Left hindlimb (tissue), 1 donor: ENCODE measurements around the gene TMEM229B.

Source experiments
- DNase-seq: peaks from one replicate; pipeline ENCODE4 v3.0.0-alpha.2; 2018

Gene TMEM229B

DNA sequence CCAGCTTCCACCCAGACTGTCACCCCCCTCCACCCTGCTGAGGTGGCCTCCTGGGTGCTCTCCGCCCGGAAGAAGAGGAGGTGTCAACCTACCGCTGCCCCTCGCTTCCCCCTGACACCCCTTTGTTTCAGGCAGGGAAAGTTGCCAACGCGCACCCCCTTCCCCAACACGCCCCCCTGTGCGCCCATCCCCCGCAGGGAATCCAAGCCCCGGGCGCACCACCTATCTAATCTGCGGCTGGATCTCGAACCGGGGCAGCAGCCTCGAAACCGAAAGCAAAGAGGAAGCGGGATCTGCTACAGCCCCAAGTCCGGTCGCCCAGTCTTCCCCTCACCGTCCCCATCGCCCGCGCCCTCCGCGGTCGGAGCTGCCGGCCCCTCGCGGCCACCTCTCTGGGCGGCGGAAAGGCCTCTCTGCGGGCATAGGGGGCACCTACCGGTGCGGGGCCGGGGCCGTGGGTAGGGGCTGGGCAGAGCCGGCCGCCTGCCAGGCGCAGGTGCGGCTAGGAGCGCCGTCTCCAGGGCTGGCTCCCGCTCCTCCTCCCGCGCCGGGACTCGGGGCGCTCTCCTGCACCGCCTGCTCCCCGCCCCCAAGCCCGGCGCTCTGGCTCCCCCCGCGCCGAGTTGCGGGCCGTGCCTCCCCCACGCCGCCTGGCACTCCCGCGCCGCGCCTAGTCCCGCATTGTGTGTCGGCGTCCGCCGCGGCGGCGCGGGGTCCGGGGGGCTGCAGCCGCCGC, 26.3 kb upstream of the TMEM229B start:
- peak; percentile 45 for DNase-seq

DNA sequence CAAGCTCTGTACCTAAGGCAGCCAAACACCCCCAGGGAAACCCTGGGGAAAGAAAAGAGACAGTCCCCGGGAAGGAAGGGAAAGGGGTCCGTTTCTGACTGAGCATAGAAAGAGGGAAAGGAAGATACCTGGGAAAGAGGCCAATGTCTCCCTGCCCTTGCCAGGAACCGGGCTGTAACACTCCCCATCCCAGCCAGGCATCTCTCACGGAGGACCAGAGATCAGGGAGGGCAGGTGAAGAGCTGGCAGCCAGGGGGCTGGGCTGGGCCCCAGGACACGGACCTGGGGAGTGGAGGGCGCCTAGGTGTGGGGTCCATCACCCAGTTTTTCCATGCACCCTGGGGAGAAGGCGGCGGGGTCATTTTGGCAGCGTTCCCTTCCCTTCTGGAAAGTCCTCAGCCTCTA, 25.7 kb upstream of the TMEM229B start:
- peak; percentile 47 for DNase-seq

- DNase-seq, result no peak
Measured at GRCh38 chr14:67513631-67514108, 25.1 kb upstream of the TMEM229B start.

DNA sequence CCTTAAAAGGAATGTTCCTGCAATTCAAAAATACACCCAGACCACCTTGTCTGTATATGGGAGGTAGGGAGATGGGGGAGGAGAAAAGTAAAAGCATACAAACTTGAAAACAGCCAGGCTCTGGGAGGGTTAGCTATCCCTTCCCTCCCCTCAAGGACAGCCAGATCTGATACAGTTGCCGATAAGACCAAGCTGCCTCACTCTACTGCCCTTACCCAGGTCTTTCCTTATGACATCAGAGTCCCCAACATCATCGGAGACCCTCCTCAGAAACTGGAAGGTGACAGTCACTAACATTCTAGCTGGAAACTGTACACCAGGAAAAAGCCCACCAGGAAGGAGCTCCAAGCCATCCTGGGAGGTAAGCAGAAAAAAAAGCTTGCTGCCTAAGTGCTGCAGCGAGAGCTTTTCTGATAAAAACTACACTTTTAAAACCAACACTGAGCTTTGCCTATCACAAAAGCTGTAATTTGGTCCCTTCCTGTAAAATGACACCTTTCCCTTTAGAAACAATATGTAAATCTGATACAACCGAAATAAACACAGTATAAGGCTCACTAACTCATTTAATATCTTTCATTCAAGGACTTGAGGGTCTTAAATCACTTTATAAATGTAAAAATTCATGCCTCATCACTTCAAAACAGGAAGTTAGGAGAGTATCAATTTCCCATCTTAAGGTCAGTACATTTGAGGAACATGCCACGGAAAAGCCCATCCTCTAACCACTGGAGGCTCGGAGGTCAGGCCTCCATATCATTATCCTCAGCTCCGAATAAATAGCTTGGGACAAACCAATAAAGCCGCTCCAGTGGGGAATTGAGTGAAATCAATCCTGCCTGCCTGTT, 24.2 kb upstream of the TMEM229B start:
- no peak for DNase-seq

DNA sequence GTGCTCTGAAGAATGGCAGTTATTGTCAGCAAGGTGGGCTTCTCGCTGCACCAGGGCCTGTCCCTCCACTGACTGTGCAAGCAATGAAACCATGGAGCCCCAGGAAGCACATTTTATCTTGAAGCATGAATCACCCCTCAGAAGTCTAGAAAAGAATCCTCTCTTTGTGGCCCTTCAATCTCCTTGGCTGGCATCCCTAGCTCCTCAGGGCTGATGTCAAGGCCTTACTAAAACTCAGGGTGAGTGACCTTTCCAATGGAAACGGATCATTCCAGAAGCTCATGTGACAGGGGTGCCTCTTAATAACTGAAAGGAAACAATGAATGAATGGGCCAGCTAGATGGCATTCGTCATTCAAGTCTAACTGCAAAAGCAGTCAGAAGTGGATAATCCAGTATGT, 22.3 kb upstream of the TMEM229B start:
- DNase-seq, result no peak

DNA sequence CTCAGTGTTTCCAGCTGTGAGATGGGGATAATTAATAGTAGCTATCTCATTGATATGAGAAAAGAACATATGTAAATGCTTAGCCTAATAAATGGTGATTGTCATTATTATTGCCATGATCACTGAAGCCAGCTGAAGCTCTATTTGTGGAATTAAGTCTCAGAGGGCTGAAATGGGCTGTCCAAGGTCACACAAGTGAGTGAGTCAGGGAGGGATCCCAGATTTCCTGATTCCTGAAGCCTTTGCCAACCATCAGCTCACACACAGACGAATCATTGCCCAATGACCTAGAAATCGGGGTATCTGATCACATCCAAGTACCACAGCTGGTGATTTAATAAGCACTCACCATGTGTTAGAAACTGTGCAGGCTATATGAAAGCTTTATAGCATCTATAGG, 21.6 kb upstream of the TMEM229B start:
- no peak for DNase-seq

DNA sequence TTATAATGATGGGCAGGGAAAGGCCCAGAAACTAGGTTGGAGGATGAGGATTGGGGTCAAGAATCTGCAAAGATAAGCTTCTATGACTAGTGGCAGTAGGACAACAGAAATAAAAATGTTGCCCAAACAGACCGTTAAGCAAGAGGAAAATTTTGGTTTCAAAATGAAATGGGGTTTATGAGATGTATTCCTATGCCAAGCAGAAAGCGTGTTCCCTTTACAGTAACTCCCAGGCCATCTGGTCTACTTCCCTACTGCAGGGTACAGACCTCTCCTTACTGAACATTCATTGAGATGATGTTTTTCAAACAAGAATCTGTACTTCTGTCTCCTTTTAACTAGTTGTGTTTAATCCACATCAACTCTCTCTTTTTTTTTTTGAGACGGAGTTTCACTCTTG, 20.4 kb upstream of the TMEM229B start:
- no peak for DNase-seq

- DNase-seq, result no peak
Measured at GRCh38 chr14:67505254-67505653, 16.7 kb upstream of the TMEM229B start.

DNA sequence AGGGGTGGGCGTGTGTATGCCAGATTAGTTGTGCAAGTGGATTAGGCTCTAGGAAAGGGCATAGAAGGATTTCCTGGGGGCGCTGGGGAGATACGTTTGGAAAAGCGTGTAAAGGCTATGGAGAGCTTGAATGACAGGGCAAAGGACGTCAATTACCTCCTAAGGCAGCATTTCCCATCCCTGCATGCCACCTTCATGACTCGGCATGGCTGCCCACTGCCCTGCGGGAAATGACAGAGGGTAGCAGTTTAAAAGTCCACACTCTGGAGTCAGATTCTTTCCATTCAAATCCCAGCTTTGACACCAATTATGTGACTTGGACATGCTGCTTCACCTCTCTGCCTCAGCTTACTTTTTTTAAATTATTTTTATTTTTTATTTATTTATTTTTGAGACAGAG, 14.8 kb upstream of the TMEM229B start:
- DNase-seq, result no peak

DNA sequence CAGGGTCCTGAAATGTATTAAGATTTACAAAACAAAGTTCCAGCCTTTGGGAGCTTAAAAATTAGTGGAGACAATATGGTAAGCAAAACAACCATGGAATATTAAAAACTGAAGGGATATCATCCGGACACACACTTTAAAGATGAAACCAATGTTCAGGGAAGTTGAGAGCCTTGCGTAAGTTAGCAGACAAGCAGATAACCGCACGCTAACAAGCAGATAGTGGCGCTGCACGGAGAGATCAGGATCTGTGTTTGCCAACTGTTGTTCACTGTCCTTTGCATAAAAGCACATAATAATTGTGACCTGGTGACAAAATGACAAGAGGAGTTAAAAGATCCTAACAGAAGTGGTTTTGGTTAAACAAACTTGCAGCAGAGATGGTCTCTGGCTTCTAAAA, 14.3 kb upstream of the TMEM229B start:
- DNase-seq, result no peak

- no peak for DNase-seq
Measured at GRCh38 chr14:67501670-67502069, 13.1 kb upstream of the TMEM229B start.

DNA sequence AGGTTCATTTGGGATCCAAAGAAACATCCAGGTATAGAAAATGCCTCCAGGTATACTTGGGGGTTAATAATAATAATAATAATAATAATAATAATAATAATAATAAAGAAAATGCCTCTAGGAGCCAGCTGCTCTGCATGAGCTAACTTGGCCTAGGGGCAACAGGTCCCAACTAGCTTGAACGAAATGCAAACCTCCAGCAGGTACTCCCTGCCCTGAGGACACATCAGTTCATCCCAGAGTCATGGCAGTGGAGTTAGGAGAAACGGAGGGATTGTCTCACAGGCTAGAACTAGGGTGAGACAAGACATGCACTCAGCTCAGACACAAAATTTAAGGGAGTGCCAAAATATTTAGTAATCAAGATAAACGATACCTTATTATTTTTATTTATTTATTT, 12.5 kb upstream of the TMEM229B start:
- no peak for DNase-seq

DNA sequence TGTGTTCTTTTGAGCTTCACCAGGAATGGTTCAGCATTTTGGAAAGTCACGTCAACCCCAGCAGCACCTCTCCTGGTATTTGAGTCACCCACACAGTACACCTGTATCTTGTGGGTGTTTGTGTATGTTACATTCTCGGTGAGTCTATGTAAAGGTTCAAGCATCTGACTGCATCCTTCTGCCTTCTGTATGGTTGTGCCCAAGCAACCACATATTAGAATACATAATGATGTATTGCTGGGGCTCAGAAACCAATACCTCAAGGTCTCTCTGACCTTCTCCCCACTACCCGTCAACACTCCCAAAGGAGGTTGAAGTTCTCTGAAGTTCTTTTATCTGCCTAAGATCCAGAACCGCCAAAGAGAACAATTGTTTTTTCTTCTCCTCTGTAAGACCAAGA, 9.2 kb upstream of the TMEM229B start:
- no peak for DNase-seq

DNA sequence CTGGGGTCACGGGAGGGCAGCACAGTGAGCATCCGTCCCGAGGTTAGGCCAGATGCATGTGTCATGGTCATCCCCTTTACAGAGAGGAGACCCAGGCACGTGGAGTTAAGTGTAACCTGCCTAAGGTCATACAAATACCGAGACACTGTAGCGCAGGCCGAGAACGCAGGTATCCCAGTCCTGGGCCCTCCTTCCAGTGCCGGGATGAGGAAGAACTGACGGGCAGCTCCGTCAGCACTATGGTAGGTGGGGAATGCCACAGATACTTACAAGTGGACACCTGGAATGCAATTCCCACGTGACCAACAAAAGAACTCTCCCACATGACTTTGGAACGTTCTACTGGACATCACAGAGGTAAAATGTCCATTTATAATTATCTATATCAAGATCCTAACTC, 8.7 kb upstream of the TMEM229B start:
- no peak for DNase-seq

DNA sequence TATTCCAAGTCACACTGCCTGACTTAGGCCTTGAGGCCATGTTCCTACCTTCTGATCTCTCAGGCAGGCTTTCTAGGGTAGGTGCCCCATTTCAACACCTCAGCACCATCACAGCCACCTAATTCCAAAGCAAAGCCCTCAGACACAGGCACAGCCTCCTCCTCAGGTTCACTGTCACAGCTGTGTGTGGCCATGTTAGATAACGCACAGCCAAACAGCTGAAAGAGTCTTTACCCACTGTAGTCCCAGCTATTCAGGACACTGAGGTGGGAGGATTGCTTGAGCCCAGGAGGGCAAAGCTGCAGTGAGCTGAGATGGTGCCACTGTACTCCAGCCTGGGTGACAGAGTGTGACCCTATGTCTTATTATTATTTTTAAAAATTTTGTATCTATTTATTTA, 7.3 kb upstream of the TMEM229B start:
- no peak for DNase-seq

DNA sequence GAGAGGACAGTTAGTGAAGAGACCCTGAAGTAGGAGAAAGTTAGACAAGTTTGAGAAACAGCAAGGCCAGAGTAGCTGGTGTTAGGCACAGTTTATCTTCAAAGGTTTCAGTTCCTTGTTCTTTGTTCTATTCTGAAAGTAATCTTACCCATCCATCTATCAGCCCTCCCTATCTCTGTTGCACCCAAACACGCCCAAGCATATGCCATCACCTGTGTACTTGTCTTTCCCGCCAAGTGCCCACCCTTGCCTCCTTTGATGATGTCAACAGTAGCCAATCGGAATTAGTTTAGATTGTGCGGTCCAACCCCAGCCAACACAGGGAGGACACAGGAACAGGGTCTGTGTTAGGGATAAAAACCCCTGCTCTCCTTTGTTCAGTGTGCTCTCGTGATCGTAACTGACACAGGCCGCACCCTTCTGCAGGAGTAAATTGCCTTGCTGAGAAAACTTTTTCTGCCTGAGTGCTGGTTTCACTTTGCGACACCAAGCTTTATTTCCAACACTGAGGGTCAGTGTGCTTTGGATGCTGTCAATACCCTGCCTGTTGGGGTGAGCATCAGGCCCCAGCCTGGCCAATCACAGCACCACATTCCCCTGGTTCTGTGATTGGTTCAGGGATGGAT, 4.7 kb upstream of the TMEM229B start:
- DNase-seq, result no peak

GRCh38 chr14:67492538-67492937, 4.0 kb upstream of the TMEM229B start:
- no peak for DNase-seq

DNA sequence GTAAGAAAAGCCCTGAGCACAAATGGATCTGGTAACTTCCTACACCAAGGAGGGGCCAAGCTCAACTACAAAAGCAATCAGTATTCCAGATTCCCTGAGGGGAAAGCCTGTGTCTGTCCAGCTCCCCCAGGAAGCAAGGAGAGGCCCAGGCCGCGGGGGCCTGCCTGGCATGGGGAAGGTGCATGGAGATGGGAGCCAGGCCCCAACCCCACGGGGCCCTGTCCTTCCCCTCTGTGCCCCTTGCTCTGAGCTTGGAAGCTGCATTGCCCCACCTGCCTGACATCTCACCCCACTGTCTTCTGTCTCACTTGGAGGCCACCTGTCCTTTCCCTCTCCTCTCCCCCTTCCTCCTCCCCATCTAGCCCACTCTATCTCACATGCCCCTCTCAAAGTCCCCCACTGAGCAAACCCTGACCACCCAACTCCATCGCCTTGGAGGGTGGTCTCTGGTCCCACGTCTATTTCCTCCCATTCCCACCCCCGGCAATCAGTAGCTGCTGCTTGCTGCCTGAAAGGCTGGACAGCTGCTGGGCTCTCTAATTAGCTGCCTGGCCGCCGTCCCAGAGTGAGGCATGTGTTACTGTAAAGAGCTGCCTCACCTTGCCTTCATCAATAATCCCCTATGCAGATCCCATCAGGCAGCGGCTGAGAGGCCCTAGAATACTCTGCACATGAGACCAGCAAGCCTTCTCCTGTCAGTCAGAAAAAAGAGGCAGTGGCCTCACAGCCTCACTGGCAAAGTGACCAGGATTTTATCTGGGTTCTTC, 3.4 kb upstream of the TMEM229B start:
- DNase-seq, result no peak

DNA sequence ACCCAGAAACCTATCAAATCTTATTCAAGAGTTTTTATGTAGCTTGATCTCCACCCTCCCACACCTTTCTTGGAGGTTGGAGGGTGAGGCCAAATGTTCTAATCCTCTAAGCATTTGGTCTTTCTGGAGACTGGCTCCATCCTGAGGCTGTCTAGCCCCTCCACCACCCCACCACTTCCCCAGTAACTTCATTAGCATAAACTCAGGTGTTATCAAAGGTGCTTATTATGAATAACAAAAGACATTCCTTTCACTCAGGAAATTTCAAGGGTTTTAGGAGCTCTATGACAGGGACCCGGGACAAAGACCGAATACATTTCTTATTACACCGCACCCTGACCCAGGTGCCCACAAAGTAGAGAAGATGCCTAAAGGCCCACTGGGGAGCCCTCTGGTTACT, 2.8 kb upstream of the TMEM229B start:
- DNase-seq, result no peak

DNA sequence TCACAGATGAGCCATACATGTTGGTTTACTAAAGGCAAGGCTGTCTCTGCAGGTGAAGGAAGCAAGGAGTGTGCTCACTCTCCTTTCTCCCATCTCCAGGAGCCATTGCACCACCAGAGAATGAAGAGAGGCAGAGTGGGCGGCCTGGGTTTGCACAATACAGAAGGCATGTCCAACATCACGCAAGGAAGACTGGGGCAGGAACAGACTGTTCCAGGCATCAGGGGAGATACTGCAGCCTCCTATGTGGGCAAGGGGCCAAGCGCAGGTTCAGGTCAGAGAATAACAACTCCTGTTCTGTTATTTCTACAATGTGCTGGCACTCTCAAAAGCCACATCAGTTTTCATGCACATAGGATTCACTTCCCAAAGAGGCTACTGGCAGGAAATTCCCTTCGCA, 1.7 kb upstream of the TMEM229B start:
- no peak for DNase-seq

DNA sequence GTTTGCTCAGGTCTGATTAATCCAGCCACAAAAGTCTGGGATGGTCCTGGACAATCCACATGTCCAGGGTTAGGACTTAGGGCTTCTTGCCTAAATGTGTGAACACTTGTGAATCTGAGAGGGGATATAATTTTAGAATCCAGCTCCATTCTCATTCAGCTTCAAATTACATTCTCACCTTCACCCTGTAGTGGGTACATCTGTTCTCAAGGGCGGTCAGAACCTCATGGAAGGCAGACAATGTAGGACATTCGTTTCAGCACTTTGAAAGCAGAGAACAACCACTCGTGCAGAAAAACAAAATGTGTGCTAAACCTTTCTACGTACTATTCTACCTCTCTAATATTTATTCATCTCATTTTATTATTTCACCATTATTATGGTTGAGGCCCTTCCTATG, 1.2 kb downstream of the TMEM229B start:
- no peak for DNase-seq

DNA sequence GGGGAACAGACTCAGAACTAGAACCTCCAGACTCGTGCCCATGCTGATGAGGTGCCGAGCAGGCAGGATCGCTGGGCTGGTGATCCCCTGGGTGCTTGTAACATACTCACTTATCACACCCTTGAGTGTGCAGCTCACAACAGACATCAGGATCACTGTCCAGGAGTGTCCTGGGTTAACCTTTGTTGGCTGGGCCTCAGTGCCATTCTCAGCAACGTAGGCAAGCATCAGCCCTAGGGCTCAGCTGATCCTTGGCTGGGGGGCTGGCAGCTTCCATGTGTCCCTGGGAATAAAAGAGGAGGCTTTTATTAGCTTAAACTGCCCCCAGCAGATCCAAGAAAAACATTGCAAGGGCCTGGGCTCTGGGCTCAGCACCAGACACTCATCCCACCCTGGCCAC, 1.6 kb downstream of the TMEM229B start:
- DNase-seq, result no peak

GRCh38 chr14:67485501-67486095, 2.9 kb downstream of the TMEM229B start:
- DNase-seq, result no peak
